Midbrain (tissue), 1 donor: ENCODE results near the gene KL.

ENCODE experiments used
- DNase-seq: peaks from one replicate; lab custom pipeline; 2025; lab: John Stamatoyannopoulos, UW

KL gene

DNA sequence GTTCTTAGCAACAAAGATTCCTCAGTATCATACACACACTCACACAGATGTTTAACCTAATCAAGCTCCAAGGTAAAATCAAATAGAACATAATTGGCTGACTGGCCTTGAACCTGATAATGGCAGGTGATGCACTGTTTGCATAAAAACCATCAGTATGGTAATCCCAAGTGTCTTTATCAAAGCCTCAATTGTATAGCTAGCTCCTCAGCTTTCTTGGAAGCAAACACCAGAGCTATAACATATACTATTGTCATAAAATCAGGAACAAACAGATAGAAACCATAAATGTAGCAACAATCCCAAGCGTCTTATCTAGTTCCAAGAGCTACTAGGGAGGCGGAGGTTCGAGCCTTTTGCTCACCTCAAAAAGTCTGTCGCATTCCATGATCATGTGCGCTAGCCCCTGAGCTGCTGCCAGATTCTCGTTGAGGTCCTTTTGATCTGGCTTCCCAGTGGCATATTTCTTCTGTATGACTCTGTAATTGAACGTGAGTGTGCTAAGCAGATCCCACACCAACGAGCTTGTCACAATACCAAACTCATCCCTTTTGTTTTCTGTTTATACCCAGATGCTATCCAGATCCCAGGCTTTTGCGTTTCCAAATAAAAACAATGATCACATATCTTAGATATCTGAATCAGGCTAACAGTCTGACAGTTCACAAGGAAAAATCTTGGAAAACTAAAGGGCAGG, 95.3 kb downstream of the KL start:
- no peak for DNase-seq

DNA sequence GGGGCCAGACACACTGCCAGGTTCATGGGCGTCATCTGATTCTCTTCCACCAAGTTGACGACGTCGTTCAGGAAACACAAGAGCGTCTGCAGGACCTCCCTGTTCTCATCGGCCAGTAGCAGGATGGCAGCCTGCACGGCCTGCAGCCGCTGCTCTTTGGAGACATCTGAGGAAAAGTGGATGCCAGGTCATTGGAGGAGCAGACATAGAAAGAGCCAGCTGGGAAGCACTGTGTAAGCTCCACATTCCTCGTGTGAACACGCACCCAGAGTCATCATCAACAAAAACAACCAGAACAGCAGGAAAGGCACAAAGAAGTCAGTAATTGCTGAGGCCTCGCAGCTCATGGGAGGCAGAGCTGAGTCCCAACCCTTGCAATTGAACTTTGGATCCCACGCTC, 96.5 kb downstream of the KL start:
- no peak for DNase-seq

DNA sequence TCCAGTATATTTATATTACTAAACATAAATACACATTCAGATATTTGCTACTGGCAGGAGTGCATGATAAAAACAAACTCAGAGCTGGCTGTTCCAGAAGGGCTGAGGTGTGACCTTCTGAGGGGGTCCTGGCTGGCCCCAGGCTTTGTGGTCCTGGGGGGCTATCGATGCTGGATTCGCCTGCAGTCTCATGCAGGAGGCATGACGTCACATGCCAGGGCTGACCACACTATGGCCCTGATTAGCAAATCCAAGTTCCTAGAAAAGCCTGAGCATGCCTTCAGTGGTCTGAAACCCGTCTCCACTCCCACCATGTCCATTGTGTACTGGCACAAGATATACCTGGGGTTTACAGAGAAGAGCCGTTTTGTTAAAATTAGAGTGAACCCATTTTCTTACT, 97.9 kb downstream of the KL start:
- no peak for DNase-seq

DNA sequence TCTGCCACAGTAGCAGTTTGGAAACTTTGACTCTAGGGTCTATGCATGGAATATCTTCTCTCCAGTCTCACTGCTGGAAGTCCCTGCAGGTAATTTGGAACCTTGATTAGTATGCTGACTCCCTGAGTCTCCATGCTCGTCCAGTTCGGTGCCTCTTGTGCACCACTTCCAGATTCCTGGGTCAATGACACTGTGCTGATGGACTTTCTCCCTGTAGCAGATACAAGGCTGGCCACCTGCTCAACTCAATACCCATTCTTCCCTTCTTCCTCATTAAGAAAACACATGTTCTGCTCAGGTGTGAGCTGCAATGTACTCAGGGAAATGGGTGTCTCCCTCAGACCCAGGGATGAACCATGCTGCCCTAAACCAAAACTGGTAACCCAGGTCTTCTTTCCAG, 99.1 kb downstream of the KL start:
- DNase-seq = no peak
